HEK293 (cell line): ENCODE data around the gene E2F4.

Experiments used
- CTCF ChIA-PET: fragments of 350-600 bp; formaldehyde crosslinking; extraction: SDS; loops from one replicate; lab custom pipeline; 2021; ENCODE audit warnings: antibody characterized with exemption; lab: Yijun Ruan, JAX
- POLR2A ChIA-PET: fragments of 300-600 bp; formaldehyde crosslinking; extraction: SDS; loops from one replicate; lab custom pipeline; 2020; ENCODE audit warnings: antibody characterized with exemption, inconsistent platforms; lab: Yijun Ruan, JAX
- H3K27ac ChIP-seq: fragments of 200-500 bp; sonication (Bioruptor generic); 2 replicates; pipeline ENCODE4 v1.5.1; 2014; ENCODE audit warnings: low read depth, low read length, control low read depth, inconsistent platforms; ENCODE audit errors: extremely low read depth
- H3K36me3 ChIP-seq, 2 experiments: fragments of 200-500 bp in 1 of 2; sonication (Bioruptor generic) in 1 of 2; 1 replicate in 1 of 2; 2 replicates in 1 of 2; pipeline ENCODE4 v1.5.1; 2014 to 2017; ENCODE audit warnings: inconsistent platforms in 2 of 2, low read length in 2 of 2; ENCODE audit not compliant: control insufficient read depth in 2 of 2, insufficient read depth in 1 of 2
- H3K4me1 ChIP-seq: fragments of 200-500 bp; sonication (Bioruptor generic); 2 replicates; pipeline ENCODE4 v1.5.1; 2014; ENCODE audit warnings: mild to moderate bottlenecking, low read length, inconsistent platforms; ENCODE audit not compliant: control insufficient read depth, insufficient read depth
- H3K4me3 ChIP-seq: 2 replicates; pipeline ENCODE4 v1.5.1; 2011; ENCODE audit warnings: low read depth, mild to moderate bottlenecking, control low read depth, low read length, moderate library complexity
- H3K9me3 ChIP-seq: fragments of 200-500 bp; sonication (Bioruptor generic); 2 replicates; pipeline ENCODE4 v1.5.1; 2014; ENCODE audit warnings: low read depth, low read length, inconsistent platforms; ENCODE audit not compliant: control insufficient read depth, insufficient read depth
- PRDM10 ChIP-seq: fragments of 450-650 bp; formaldehyde crosslinking; IDR thresholded peaks from 2 replicates; pipeline ENCODE4 v1.5.1; 2016; ENCODE audit warnings: missing biosample characterization, missing genetic modification characterization
- PRDM2 ChIP-seq: fragments of 450-650 bp; formaldehyde crosslinking; IDR thresholded peaks from 2 replicates; pipeline ENCODE4 v1.5.1; 2016; ENCODE audit warnings: missing biosample characterization, missing genetic modification characterization, borderline replicate concordance
- ZNF341 ChIP-seq: fragments of 450-650 bp; formaldehyde crosslinking; IDR thresholded peaks from 2 replicates; pipeline ENCODE4; 2016; ENCODE audit warnings: low read depth, missing biosample characterization, missing genetic modification characterization
- ZNF654 ChIP-seq: fragments of 450-650 bp; formaldehyde crosslinking; IDR thresholded peaks from 2 replicates; pipeline ENCODE4 v1.5.1; 2016; ENCODE audit warnings: low read depth, missing biosample characterization, missing genetic modification characterization
- ZNF664 ChIP-seq: fragments of 450-650 bp; formaldehyde crosslinking; IDR thresholded peaks from 2 replicates; pipeline ENCODE4 v1.5.1; 2016; ENCODE audit warnings: missing biosample characterization, missing genetic modification characterization
- ZNF777 ChIP-seq: fragments of 450-650 bp; formaldehyde crosslinking; IDR thresholded peaks from 2 replicates; pipeline ENCODE4 v1.5.1; 2017; ENCODE audit warnings: missing biosample characterization, missing genetic modification characterization, borderline replicate concordance
- TF ChIP-seq, protein P1 (sequence below): fragments of 450-650 bp; formaldehyde crosslinking; IDR thresholded peaks from 2 replicates; pipeline ENCODE4 v1.5.1; 2016; ENCODE audit warnings: missing biosample characterization, missing genetic modification characterization
- TF ChIP-seq, protein P2 (sequence below): fragments of 450-650 bp; formaldehyde crosslinking; IDR thresholded peaks from 2 replicates; pipeline ENCODE4 v1.5.1; 2016; ENCODE audit warnings: missing biosample characterization, missing genetic modification characterization

Gene E2F4

DNA sequence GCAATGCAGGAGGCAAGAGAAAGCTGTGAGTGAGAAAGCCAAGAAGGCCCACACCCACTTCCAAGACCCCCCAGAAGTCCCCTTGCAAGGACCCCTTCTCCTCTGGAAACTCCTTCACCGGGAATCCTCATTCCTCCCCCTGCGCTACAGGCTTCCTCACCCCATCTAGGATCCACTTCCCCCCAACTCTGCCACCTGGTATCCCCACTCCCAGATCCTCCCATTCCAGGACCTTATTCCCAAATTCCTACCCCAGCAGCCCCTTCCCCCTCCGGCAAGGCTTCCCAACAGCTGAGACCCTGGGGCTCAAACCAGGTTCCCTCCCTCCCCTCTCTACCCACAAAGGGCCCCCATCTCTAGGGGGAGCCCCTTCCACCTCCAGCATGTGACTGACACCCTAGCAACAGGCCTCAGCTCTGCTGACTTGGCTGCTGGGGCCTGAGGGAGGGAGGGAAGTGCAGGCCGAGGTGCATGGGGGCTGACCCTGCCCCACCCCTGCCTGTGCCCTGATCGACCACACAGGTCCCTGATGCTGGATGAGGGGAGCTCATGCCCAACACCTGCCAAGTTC, 25.3 kb upstream of the E2F4 start:
- H3K27ac ChIP-seq = no peak overlapping the region
- ChIA-PET POLR2A (no interaction called here), CTCF (interaction anchor here (0.5 to 1.3 kb wide), 2 partner anchors 11 to 38 kb away, joined by 3 to 4 read pairs; no protein-coding TSS in a partner anchor)
- no peaks in the 10 kb centered on the region for H3K9me3 ChIP-seq
- H3K36me3 ChIP-seq = peaks cover 0 to 3% of the 10 kb centered on the region in 2 experiments; a peak in 1 of 3 replicates
- TF ChIP-seq, protein P1, sequence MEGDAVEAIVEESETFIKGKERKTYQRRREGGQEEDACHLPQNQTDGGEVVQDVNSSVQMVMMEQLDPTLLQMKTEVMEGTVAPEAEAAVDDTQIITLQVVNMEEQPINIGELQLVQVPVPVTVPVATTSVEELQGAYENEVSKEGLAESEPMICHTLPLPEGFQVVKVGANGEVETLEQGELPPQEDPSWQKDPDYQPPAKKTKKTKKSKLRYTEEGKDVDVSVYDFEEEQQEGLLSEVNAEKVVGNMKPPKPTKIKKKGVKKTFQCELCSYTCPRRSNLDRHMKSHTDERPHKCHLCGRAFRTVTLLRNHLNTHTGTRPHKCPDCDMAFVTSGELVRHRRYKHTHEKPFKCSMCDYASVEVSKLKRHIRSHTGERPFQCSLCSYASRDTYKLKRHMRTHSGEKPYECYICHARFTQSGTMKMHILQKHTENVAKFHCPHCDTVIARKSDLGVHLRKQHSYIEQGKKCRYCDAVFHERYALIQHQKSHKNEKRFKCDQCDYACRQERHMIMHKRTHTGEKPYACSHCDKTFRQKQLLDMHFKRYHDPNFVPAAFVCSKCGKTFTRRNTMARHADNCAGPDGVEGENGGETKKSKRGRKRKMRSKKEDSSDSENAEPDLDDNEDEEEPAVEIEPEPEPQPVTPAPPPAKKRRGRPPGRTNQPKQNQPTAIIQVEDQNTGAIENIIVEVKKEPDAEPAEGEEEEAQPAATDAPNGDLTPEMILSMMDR (tag by site-specific recombination) = peak; percentile 41
- no peak for TF ChIP-seq ZNF664 (tag by site-specific recombination)
- H3K4me3 ChIP-seq = no peak overlapping the region
- no peaks in the 10 kb centered on the region; the same call in 1 of the 2 replicates for H3K4me1 ChIP-seq

DNA sequence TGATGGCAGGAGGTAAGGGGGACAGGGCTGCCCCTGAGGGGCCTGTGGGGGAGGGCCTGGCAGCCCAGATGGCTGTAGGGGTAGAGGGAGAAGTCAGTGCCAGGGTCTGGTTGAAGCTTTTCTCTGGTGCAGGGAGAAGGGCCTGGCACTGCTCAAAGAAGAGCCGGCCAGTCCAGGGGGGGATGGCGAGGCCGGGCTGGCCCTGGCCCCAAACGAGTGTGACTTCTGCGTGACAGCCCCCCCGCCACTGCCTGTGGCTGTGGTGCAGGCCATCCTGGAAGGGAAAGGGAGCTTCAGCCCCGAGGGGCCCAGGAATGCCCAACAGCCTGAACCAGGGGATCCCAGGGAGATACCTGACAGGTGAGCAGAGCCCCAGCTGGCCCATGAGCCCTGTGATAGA, 24.4 kb upstream of the E2F4 start:
- POLR2A ChIA-PET = no interaction called here
- CTCF ChIA-PET = interaction anchor here (0.5 to 2.3 kb wide), 6 partner anchors 9 to 207 kb away, joined by 3 to 11 read pairs (median 4); partner anchors contain the start of genes CES3 and MATCAP1
- H3K4me1 ChIP-seq = no peaks in the 10 kb centered on the region; the same call in 1 of the 2 replicates

DNA sequence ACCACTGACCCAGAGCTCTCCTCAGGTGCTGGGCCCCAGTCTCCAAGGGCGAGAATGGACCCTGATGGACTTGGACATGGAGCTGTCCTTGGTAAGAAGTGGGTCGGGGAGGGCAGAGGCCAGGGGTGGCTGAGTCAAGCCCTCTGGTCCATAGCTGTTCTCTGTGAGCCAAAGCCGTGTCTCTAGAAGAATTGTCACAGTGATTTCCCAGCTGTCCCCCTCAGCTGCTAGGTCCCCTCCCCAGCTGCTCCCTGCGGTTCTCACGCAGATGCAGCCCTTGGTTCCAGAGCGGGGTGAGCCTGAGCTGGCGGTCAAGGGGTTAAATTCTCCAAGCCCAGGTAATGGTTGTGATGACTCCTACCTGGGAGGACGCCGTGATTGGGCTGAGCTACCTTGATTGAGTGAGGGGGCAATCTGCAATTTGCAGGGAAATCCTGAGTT, 22.9 kb upstream of the E2F4 start:
- H3K36me3 ChIP-seq = no peaks in the 10 kb centered on the region
- H3K4me3 ChIP-seq = no peak overlapping the region
- ChIA-PET POLR2A (no interaction called here), CTCF (interaction anchor here (0.7 to 2.3 kb wide), 10 partner anchors 8 to 208 kb away, joined by 3 to 11 read pairs (median 4); partner anchors contain the start of genes CES3 and MATCAP1)
- peaks cover 4% of the 10 kb centered on the region for H3K4me1 ChIP-seq
- no peaks in the 10 kb centered on the region for H3K9me3 ChIP-seq
- H3K27ac ChIP-seq = no peak overlapping the region
- TF ChIP-seq, protein P2, sequence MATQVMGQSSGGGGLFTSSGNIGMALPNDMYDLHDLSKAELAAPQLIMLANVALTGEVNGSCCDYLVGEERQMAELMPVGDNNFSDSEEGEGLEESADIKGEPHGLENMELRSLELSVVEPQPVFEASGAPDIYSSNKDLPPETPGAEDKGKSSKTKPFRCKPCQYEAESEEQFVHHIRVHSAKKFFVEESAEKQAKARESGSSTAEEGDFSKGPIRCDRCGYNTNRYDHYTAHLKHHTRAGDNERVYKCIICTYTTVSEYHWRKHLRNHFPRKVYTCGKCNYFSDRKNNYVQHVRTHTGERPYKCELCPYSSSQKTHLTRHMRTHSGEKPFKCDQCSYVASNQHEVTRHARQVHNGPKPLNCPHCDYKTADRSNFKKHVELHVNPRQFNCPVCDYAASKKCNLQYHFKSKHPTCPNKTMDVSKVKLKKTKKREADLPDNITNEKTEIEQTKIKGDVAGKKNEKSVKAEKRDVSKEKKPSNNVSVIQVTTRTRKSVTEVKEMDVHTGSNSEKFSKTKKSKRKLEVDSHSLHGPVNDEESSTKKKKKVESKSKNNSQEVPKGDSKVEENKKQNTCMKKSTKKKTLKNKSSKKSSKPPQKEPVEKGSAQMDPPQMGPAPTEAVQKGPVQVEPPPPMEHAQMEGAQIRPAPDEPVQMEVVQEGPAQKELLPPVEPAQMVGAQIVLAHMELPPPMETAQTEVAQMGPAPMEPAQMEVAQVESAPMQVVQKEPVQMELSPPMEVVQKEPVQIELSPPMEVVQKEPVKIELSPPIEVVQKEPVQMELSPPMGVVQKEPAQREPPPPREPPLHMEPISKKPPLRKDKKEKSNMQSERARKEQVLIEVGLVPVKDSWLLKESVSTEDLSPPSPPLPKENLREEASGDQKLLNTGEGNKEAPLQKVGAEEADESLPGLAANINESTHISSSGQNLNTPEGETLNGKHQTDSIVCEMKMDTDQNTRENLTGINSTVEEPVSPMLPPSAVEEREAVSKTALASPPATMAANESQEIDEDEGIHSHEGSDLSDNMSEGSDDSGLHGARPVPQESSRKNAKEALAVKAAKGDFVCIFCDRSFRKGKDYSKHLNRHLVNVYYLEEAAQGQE = peak; percentile 73
- TF ChIP-seq PRDM2 (tag by site-specific recombination) = no peak

More for the DNA sequence above, 24.4 kb upstream of the E2F4 start:
- no peak overlapping the region for H3K4me3 ChIP-seq
- TF ChIP-seq PRDM10 = peak; percentile 31; the same call in 1 of the 2 replicates
- TF ChIP-seq ZNF777 (tag by site-specific recombination) = no peak
- TF ChIP-seq ZNF654 (tag by site-specific recombination) = no peak
- TF ChIP-seq ZNF341 = 0 out of 2 replicates have a peak, but pooled peaks have one; percentile 17
- no peak overlapping the region for H3K27ac ChIP-seq
- H3K9me3 ChIP-seq = no peaks in the 10 kb centered on the region
- peaks cover 0 to 3% of the 10 kb centered on the region in 2 experiments; a peak in 1 of 3 replicates for H3K36me3 ChIP-seq
